Gastroesophageal sphincter (tissue), 4 donors: Measurements from ENCODE around the gene TRIM7. TPM values are rescaled to one million over a fixed set of nuclear protein-coding genes. Genes with fewer than 3 reads are reported as not detected.
A peak's percentile ranks its signal among the peaks of the same experiment; 100 is the strongest.
"Not testable (repeated sequence)": the region's sequence is repeated elsewhere in the genome, so short reads cannot be mapped to it uniquely, and the experiment has no call there.

Source experiments
- ATAC-seq: fragments of 150-250 bp; one replicate; pipeline ENCODE4 v1.9.1; 2016; ENCODE audit warnings: mild to moderate bottlenecking, moderate library complexity
- H3K27ac ChIP-seq, 4 donors: fragments of 200-600 bp; sonication (generic) in 3 of 4; 1 replicate in 3 of 4; 2 replicates in 1 of 4; pipeline ENCODE4 v1.5.1; 2016 to 2019
- H3K27me3 ChIP-seq: fragments of 200-600 bp; sonication (generic); one replicate; pipeline ENCODE4 v1.5.1; 2019
- H3K36me3 ChIP-seq, 2 donors: fragments of 200-600 bp; sonication (generic); one replicate each; pipeline ENCODE4 v1.5.1; 2019; ENCODE audit warnings: control low read depth in 1 of 2
- H3K4me1 ChIP-seq, 3 donors: fragments of 200-600 bp; sonication (generic); 1 replicate in 2 of 3; 2 replicates in 1 of 3; pipeline ENCODE4 v1.5.1; 2016 to 2019; ENCODE audit warnings: control low read depth in 2 of 3
- H3K4me3 ChIP-seq, 2 donors: fragments of 200-600 bp; sonication (generic); one replicate each; pipeline ENCODE4 v1.5.1; 2019; ENCODE audit warnings: mild to moderate bottlenecking in 1 of 2, moderate library complexity in 1 of 2
- H3K9me3 ChIP-seq, 3 donors: fragments of 200-600 bp; sonication (generic); one replicate each; pipeline ENCODE4 v1.5.1; 2017 to 2019; ENCODE audit warnings: control low read depth in 2 of 3
- EP300 ChIP-seq: sonication (generic); formaldehyde crosslinking; IDR thresholded peaks from one replicate; pipeline ENCODE4 v1.6.1; 2017; ENCODE audit warnings: antibody characterized with exemption, mild to moderate bottlenecking
- POLR2A ChIP-seq, 2 donors: fragments of 450-650 bp; IDR thresholded peaks; one replicate each; pipeline ENCODE4 v1.6.1; 2017; ENCODE audit warnings: antibody characterized with exemption in 2 of 2, mild to moderate bottlenecking in 2 of 2, moderate library complexity in 1 of 2
- POLR2AphosphoS5 ChIP-seq: sonication (generic); formaldehyde crosslinking; IDR thresholded peaks from one replicate; pipeline ENCODE4 v1.6.1; 2017; ENCODE audit warnings: antibody characterized with exemption
- WGBS, 2 donors: methylation state at CpG; one replicate each; pipeline ENCODE4 v1.1.5; 2018; ENCODE audit warnings: low coverage in 1 of 2; 5-methylcytosine and 5-hydroxymethylcytosine counted together
- total RNA-seq, 4 donors: library from RNA; depleted of rRNA; stranded (reverse); fragments of >200 nt; gene quantifications; one replicate each; pipeline ENCODE4 v1.1.0, GENCODE V29; 2016
- TF ChIP-seq, protein P1 (sequence below), 4 experiments: fragments of 200-600 bp in 2 of 4; fragments of 450-650 bp in 2 of 4; sonication (generic) in 1 of 4; IDR thresholded peaks; one replicate each; pipeline ENCODE4 v1.5.1; 2017 to 2019; ENCODE audit warnings: antibody characterized with exemption in 4 of 4, mild to moderate bottlenecking in 2 of 4, moderate library complexity in 2 of 4

Gene TRIM7
- total RNA-seq, 4 donors from 2014 or later: 3.0 to 11.0 (median 4.7) TPM

DNA sequence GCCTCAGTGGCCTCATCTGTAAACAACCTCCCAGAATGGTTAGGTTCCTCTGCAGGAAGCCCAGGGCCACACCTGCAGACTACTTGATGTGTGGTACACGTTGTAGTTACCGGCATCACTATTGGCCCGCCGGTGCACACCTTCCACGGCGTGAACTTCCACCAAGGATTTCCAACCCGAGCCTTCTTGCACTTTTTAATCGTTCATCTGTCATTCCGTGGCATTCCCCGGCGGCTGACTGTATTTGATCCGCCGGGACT is 12.7 kb upstream of the TRIM7 start:
- H3K4me3 ChIP-seq: peak overlapping the region; percentile 9 to 54
- no peaks in the 10 kb centered on the region for H3K9me3 ChIP-seq
- ATAC-seq: no peak

DNA sequence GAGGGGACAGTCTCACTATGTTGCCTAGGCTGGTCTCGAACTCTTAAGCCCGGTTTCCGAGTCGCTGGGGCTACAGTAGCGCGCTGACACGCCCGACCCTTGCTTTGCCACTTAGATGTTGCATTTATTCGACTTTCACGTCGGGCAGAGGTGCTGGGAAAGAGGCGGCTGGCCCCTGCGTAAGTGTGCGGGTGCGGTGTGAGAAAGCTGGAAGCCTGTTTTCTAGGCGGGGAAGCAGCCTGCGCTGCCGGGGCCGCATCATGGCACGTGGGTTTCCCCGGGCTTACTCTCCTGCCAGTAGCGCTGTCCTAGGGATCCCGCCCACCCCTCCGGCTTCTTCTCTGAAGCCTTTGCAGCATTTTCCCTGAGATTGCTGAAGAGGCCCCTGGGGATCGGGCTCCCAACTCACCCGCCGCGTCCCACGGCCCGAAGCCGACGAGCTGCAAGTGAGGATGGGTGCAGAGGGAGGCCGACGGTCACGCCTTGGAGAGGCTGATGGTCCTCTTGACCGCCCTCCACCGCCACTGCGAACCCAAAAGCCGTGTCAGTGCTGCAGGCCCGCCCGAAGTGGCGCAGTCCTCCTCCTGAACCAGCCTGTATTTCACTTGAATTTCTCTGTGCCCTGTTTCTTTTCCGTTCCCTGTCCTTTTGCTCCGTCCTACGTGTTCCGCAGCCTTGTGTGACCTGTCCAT is 12.3 kb upstream of the TRIM7 start:
- Histone ChIP-seq H3K9me3 (no peaks in the 10 kb centered on the region), H3K27ac (peak overlapping the region in 3 of 4 donors; percentile 76 to 80 (median 80)), H3K4me3 (peak overlapping the region; percentile 9 to 54), H3K36me3 (no peaks in the 10 kb centered on the region), H3K27me3 (no peaks in the 10 kb centered on the region), H3K4me1 (peaks cover 0 to 39% (median 3%) of the 10 kb centered on the region in 3 donors)
- WGBS, 2 donors: 1% methylated on average over 27 of the region's 46 CpGs; no CpG with 5 or more reads in 1 of the 2 donors
- TF ChIP-seq, protein P1, sequence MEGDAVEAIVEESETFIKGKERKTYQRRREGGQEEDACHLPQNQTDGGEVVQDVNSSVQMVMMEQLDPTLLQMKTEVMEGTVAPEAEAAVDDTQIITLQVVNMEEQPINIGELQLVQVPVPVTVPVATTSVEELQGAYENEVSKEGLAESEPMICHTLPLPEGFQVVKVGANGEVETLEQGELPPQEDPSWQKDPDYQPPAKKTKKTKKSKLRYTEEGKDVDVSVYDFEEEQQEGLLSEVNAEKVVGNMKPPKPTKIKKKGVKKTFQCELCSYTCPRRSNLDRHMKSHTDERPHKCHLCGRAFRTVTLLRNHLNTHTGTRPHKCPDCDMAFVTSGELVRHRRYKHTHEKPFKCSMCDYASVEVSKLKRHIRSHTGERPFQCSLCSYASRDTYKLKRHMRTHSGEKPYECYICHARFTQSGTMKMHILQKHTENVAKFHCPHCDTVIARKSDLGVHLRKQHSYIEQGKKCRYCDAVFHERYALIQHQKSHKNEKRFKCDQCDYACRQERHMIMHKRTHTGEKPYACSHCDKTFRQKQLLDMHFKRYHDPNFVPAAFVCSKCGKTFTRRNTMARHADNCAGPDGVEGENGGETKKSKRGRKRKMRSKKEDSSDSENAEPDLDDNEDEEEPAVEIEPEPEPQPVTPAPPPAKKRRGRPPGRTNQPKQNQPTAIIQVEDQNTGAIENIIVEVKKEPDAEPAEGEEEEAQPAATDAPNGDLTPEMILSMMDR (IDR thresholded peaks at IDR 0.05): no peak
- TF ChIP-seq POLR2A (IDR thresholded peaks at IDR 0.05): no peak
- TF ChIP-seq POLR2AphosphoS5: no peak
- no peak for TF ChIP-seq EP300
- ATAC-seq: peak; percentile 32

More for the DNA sequence above, 12.7 kb upstream of the TRIM7 start:
- Histone ChIP-seq H3K4me1 (peaks cover 0 to 39% (median 3%) of the 10 kb centered on the region in 3 donors), H3K27ac (peak overlapping the region in 3 of 4 donors; percentile 76 to 80 (median 80)), H3K36me3 (no peaks in the 10 kb centered on the region), H3K27me3 (no peaks in the 10 kb centered on the region)
- WGBS, 2 donors: 0 to 10% methylated on average over 5 to 10 of the region's 13 CpGs
- TF ChIP-seq POLR2AphosphoS5 (no peak), EP300 (no peak), POLR2A (IDR thresholded peaks at IDR 0.05) (no peak)
- TF ChIP-seq, protein P1 (IDR thresholded peaks at IDR 0.05): no peak

DNA sequence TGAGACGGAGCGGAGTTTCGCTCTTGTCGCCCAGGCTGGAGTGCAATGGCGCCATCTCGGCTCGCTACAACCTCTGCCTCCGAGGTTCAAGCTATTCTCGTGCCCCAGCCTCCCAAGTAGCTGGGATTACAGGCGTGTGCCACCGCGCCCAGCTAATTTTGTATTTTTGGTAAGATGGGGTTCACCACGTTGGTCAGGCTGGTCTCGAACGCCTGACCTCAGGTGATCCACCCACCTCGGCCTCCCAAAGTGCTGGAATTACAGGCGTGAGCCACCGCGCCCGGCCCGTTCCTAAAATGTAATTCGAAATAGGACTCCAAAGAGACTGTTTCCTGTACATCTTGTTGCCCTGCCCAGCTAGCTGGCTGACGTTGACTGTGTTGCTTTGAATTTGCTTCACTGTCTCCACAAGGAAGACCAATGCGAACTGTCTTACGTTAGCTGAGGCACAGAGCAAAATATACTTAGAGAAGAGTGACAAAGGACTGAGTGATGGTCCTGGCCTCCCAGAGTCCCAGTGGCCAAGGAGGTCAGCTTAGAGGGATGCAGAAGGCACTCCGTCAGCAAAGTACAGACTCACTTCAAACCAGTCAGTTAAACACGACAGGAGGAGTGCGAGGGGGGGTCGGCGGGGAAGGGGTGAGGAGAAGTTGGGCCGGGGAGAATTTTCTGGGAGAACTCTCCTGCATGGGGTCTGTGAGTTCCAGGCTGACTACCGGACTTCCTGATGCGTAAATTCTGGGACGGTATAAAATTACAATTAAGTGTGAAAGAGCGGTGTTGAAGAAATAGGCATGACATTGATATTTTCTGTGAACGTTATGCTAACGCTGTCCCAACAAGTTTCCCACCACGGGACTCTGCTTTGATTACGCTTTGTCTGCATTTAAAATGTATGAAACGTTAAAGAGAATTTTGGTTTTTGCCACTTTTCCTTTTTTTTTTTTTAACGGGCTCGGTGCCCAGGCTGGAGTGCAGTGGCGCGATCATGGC is 11.3 kb upstream of the TRIM7 start:
- H3K27ac ChIP-seq: peak overlapping the region in 2 of 4 donors; percentile 76 to 80
- H3K36me3 ChIP-seq: no peaks in the 10 kb centered on the region
- H3K27me3 ChIP-seq: no peaks in the 10 kb centered on the region
- no peak for TF ChIP-seq POLR2A (IDR thresholded peaks at IDR 0.05)
- TF ChIP-seq EP300: no peak
- TF ChIP-seq POLR2AphosphoS5: no peak
- TF ChIP-seq, protein P1 (IDR thresholded peaks at IDR 0.05): no peak
- peak overlapping the region; percentile 9 to 54 for H3K4me3 ChIP-seq
- H3K9me3 ChIP-seq: no peaks in the 10 kb centered on the region
- WGBS, 2 donors: 31 to 36% methylated on average over 22 to 28 of the region's 44 CpGs
- no peak for ATAC-seq
- peaks cover 0 to 31% (median 3%) of the 10 kb centered on the region in 3 donors for H3K4me1 ChIP-seq

DNA sequence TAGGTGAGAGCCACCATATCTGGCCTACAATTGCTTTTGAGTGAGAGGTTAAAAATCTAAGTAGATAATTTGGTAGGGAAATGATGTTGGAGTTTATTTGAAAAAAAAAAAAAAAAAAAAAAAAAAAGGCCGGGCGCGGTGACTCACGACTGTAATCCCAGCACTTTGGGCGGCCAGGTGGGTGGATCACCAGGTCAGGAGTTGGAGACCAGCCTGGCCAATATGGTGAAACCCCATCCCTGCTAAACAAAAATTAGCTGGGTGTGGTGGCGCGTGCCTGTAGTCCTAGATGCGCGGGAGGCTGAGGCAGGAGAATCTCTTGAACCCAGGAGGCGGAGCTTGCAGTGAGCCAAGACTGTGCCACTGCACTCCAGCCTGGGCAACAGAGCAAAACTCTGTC is 9.3 kb upstream of the TRIM7 start:
- H3K36me3 ChIP-seq, H3K9me3 ChIP-seq, H3K27me3 ChIP-seq, H3K4me3 ChIP-seq, H3K27ac ChIP-seq, ATAC-seq: not testable (repeated sequence)
- WGBS, 2 donors: 99% methylated on average over 10 of the region's 10 CpGs; no CpG with 5 or more reads in 1 of the 2 donors
- H3K4me1 ChIP-seq: peaks cover 0 to 31% (median 3%) of the 10 kb centered on the region in 3 donors

DNA sequence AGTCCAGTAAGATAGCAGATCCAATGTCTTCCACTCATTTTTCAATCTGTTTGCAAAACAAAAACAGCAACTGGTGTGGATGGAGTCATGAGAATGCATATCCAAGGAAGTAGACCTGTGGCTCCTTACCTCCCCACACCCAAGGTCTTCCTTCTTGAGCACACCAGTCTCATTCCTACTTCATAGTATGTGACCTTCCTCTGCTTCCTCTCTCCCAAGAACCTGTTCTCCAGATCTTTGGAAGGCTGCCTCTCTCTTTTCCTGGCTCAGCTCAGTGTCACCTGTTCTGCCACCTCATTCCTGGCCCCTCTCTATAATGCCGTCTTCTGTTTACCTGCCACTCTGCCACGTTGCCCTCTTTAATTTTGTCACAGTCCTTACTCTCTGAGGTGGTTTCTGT is 7.9 kb upstream of the TRIM7 start:
- no peak overlapping the region for H3K27ac ChIP-seq
- peaks cover 0 to 22% (median 3%) of the 10 kb centered on the region in 3 donors for H3K4me1 ChIP-seq
- no peak overlapping the region for H3K4me3 ChIP-seq
- WGBS, 2 donors: 68% methylated on average over 2 of the region's 2 CpGs; no CpG with 5 or more reads in 1 of the 2 donors
- no peak for TF ChIP-seq EP300
- TF ChIP-seq POLR2A (IDR thresholded peaks at IDR 0.05): no peak
- TF ChIP-seq POLR2AphosphoS5: no peak
- TF ChIP-seq, protein P1 (IDR thresholded peaks at IDR 0.05): no peak
- H3K27me3 ChIP-seq: no peaks in the 10 kb centered on the region
- no peaks in the 10 kb centered on the region for H3K36me3 ChIP-seq
- H3K9me3 ChIP-seq: no peaks in the 10 kb centered on the region
- no peak for ATAC-seq
